HAP-1 (cell line): ENCODE measurements around the gene RDX.

Experiments used
- DNase-seq, 2 experiments: peaks; one replicate each; pipeline ENCODE4 v3.0.0-alpha.2; 2016 to 2020; ENCODE audit warnings: low spot score in 2 of 2
- H3K27me3 ChIP-seq: fragments of 250-450 bp; sonication (Bioruptor Pico); 2 replicates; pipeline ENCODE4 v1.5.1; 2020; ENCODE audit warnings: low read depth, mild to moderate bottlenecking, moderate library complexity
- H3K36me3 ChIP-seq: fragments of 250-450 bp; sonication (Bioruptor Pico); replicated peaks from 2 replicates; pipeline ENCODE4 v1.5.1; 2020; ENCODE audit warnings: mild to moderate bottlenecking
- H3K4me1 ChIP-seq: fragments of 250-450 bp; sonication (Bioruptor Pico); 2 replicates; pipeline ENCODE4 v1.5.1; 2020; ENCODE audit warnings: mild to moderate bottlenecking
- H3K4me3 ChIP-seq: fragments of 250-450 bp; sonication (Bioruptor Pico); 2 replicates; pipeline ENCODE4 v1.5.1; 2020; ENCODE audit warnings: mild to moderate bottlenecking, moderate library complexity
- H3K9me3 ChIP-seq: fragments of 250-450 bp; sonication (Bioruptor Pico); 2 replicates; pipeline ENCODE4 v1.5.1; 2020; ENCODE audit warnings: mild to moderate bottlenecking, moderate library complexity
- in situ Hi-C: fragments of 300-500 bp; cut with MboI; formaldehyde crosslinking; loops from 3 replicates; pipeline ENCODE4 v1.14.3; 2020; ENCODE audit warnings: low sequenced_read_pairs, inconsistent platforms, mixed read lengths

Gene RDX

GRCh38 chr11:110126936-110127335 is 169.5 kb downstream of the RDX start:
- H3K27me3 ChIP-seq = no peaks in the 10 kb centered on the region
- no peak for DNase-seq
- H3K4me1 ChIP-seq = peaks cover 50% of the 10 kb centered on the region
- no peaks in the 10 kb centered on the region for H3K36me3 ChIP-seq
- H3K4me3 ChIP-seq = no peak overlapping the region
- in situ Hi-C loops = no loop called here
- no peaks in the 10 kb centered on the region for H3K9me3 ChIP-seq

GRCh38 chr11:110125632-110126031 is 170.8 kb downstream of the RDX start:
- Histone ChIP-seq H3K4me1 (peaks cover 48% of the 10 kb centered on the region), H3K9me3 (no peaks in the 10 kb centered on the region), H3K4me3 (no peak overlapping the region), H3K27me3 (no peaks in the 10 kb centered on the region), H3K36me3 (no peaks in the 10 kb centered on the region)
- in situ Hi-C loops = no loop called here
- no peak for DNase-seq
